T-helper 22 cell (primary cell): ENCODE results near the gene FA2H.
"Not testable (repeated sequence)": the region's sequence is repeated elsewhere in the genome, so short reads cannot be mapped to it uniquely, and the experiment has no call there.

ENCODE experiments used
- DNase-seq: peaks from one replicate; pipeline ENCODE4 v3.0.0-alpha.2; 2020; ENCODE audit warnings: low read depth

The FA2H gene

DNA sequence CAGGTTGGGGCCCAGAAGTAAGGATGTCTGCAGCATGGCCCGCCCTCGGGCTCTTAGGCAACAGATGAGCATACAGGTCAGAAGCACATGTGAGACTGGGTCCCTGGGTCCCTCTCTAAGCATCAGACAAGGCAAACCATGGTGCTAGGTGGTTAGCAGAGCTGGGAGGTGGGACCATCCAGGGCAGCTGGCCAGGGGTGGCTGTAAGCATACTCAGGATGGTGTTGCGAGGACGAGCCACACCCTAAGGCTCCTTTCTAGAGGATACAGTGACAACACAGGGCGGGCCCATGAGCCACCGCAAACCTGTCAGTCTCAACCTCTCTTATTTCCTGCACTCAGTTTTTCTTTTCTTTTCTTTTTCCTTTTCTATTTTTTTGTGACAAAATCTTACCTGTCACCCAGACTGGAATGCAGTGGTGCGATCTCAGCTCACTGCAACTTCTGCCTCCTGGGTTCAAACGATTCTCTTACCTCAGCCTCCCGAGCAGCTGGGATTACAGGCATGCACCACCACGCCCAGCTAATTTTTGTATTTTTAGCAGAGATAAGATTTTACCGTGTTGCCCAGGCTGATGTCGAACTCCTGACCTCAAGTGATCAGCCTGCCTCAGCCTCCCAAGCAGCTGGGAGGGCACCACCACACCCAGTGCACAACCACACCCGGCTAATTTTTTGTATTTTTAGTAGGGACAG is 3.6 kb downstream of the FA2H start:
- no peak for DNase-seq

DNA sequence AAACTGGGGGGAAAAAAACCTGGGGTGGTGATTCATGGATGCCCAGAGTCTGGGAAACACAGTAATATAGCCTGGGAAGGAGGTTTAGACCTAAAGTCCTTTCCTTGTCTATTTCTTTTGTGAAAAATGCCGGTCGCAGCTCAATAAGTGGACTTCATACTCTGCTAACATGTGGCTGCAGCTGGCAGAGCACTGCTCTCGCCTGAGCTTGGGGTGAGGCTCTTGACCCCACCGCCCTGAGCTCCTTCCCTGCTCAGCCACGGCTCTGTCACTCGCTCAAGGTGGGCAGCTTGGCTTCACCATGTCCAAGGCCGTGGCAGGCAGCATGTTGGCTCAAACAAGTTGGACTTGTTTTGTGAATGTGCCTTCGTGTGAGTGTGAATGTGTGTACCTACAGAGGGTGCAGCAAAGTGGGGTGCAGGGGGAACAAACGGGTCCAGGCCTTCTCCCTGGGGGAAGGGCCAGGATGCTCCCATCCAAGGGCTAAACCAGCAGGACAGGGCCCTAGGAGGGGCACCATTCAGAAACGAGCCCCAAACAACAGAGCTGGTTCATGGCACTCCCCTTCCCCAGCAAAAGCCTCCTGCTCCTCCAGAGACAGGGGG is 4.9 kb downstream of the FA2H start:
- no peak for DNase-seq

DNA sequence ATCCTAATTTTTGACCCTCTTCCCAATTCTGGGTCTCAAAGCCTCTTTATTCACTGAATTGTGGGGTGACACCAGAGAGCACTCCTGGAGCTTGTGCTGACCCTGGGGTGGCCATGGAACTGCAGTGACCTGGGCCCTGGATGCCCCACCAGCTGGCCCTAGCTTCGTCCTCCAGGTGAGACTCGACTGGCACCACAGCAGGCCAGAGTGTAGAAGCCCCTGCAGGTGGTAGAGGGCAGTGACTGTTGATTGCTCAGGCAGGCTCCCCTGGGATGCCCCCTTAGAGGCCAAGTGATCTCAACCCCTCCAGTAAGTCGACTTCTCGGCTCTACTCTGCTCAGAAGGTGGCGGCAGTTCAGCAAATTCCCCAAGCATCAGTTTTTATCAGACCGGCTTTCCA is 6.4 kb downstream of the FA2H start:
- DNase-seq = no peak

GRCh38 chr16:74767749-74768148 is 6.9 kb downstream of the FA2H start:
- no peak for DNase-seq

DNA sequence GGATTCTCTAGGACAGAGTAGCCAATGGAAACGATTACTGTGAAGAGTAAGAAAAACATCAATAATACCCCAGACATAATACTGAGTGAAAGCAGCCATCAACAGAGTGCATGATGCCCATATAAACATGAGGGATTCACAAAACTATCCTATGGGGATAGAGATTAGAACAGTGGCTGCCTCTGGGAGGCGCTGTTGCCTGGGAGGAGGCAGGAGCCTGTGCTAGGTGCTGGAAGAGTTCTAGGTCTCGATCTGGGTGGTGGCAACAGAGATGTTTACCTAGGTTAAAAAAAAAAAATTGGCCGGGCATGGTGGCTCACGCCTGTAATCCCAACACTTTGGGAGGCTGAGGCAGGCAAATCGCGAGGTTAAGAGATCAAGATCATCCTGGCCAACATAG is 7.9 kb downstream of the FA2H start:
- no peak for DNase-seq

- not testable (repeated sequence) for DNase-seq
Observed at GRCh38 chr16:74764184-74764583, 10.4 kb downstream of the FA2H start.

DNA sequence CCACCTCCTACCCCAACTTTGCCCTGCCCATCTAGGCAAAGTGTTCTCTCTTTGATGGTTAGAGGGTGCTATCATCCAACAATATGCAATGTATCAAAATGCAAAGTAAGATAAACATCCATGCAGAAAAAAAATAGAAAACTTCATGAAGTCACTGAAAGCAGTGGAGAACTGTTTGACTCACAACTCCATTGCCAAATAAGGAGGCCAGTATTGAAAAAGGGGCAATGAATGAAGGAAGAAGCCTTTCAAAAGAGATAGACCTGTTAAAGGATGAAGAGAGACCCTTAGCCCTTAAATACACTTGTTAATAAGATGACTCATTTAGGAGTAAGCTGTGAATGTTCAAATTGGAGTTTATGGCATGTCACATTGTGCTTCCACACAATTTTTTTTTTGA is 13.0 kb downstream of the FA2H start:
- DNase-seq = no peak

DNA sequence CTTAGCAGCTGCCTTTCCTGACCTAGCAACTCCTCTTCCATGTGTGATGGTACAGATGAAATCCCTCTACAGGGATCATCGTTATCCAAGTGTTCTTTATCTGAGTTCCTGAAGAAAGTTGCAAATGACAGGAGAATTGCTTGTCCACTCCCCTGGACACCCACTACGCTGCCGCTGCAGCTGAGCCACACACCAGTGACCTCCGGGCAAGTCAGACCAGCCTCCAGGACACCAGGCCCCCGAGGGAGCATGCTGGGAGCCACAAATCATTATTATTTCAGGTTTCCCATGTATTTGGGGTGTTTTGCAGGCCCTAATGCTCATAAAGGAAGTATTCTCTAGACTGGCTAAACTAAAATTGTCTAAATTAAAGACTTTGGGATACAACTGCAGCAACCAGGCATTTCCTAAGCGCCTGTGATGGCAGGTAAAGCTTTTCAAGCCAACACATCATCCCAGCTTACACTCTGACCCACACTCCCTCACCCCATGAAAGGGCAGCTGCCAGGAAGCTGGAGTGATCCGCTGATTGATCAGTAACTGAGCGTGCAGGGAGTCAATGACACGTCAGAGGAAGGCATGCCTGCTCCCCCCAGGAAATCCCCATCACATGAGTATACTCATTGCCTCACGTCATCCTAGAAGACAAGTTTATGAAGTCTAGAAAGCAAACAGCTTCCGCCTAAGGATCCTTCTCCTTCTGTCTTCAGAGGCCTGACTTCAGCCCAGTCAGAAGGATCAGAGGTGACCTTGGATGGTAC is 14.4 kb downstream of the FA2H start:
- DNase-seq = no peak

- no peak for DNase-seq
Observed at GRCh38 chr16:74759564-74759963, 15.1 kb downstream of the FA2H start.

DNA sequence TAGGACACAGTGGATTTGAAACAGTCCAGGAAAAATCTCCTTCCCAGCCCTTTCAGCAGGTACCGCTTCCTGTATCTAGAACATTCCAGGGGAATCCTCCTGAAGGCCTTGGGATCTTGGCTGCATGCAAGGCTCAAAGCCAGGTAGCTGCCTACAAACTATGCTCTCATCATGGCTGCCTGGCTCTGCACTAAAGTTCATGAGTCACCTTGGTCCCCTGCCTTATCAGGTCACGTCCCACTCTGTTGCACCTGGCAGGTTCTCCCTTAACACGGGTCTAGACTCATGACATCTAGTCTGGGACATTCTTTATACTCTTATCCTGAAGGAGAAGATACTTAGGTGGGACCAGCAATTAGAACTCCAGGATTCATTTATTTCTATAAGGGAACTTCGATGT is 15.8 kb downstream of the FA2H start:
- no peak for DNase-seq

GRCh38 chr16:74757349-74757748 is 17.3 kb downstream of the FA2H start:
- DNase-seq = no peak

DNA sequence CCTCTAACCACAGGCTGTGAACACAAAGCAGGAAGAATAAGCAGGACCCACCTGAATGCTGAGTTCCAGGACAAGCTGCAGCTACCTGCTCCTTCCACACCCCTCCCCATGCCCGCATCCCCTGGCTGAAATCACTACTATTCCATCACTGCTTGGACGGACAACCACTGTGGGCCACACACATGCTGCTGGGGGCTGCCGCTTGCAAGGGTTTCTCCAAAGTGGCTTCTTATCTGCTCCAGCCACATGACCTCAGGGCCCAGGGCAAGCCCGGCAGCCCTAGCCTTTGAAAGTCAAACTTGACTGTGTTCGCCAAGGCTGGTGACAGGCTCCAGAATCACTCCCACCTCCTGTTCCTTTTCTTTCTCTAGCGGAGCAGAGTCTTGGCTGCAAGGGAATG is 18.4 kb downstream of the FA2H start:
- DNase-seq = no peak

DNA sequence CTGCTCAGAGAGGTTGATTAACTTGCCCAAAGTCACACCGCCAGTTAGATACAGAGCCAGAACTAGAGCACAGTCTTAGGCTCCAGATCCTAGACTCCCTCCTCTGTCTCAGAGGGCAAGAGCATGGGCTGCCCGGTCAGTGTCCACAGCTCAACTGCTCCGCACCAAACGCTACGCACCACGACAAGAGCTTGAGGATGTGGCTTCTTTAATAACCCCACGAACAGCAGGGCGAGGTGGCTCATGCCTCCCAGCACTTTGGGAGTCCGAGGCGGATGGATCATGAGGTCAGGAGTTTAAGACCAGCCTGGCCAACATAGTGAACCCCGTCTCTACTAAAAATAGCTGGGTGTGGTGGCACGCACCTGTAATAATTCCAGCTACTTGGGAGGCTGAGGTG is 21.4 kb downstream of the FA2H start:
- DNase-seq = no peak

DNA sequence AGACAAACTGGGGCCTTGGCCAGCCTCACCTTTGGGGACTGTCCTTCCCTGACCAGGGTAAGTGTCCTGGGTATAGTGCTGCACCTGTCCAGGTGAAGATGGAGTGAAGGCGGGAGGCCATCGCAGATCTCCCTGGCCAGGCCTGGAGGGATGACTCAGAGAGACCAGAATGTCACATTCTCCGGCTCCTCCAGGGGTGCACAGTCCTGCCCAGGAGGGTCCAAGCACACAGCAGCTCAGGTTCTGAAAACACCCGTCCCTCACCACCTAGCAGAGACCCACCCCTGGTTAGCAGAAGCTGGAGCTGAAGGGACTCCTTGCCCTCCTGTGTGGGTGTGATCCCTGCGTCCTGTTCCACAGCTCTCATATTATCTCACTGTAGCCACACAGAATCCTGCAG is 21.9 kb downstream of the FA2H start:
- no peak for DNase-seq

GRCh38 chr16:74752258-74752657 is 22.4 kb downstream of the FA2H start:
- DNase-seq = no peak

- no peak for DNase-seq
Observed at GRCh38 chr16:74751658-74752057, 23.0 kb downstream of the FA2H start.

DNA sequence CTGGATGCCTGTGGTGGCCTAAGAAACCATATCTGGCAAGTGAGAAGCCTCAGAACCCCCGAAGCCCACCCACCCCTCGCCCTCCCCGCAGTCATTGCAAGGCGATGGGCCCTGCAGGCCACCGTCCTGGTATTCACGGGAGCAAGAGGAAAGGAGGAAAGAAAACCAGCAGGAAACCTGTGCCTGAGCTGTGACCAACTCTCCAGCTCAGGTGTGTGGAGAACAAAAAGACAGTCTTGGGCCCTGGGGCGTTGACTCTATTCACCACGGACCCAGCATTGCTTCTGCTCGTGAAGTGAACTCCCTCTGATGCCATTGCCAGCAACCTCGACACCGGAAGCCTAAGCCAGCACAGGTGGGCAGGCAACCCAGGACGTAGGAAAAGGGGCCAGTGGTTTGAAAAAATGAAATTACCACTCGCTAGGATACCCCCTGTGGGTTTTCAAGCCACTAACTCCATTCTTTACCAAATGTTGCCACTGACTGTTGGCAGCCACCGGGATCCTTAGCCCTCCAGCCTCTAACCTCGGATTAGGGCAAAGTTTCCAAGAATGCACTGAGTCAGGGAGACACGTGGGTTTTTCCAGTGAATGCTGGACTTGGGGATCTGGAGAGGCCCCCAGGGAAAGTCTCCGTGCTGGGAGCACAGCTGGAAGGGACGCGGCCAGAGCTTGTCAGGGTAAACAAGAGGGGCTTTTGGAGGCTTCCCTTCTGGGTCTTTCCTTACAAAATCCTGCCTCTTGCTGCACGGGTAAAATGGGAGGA is 25.1 kb downstream of the FA2H start:
- no peak for DNase-seq

DNA sequence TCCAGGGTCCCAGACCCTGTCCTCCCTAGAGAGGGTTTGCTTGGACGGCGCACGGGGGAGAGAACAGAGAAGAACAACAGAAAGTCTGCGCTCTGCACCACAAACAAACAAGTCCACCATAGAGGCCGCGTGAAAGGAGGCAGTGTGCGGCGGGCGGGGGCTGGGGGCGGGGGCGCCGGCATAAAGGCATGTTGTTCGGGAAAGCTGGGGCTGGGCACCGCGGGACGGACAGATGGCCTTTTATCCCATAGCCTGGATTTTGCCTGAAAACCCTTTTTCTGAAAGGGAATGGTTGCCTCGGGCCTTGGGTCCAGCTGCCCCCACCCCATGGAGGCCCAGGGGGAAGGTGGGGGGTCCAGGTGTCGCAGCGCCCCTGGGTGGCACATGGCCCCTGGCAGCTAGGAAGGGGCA is 26.0 kb downstream of the FA2H start:
- no peak for DNase-seq

GRCh38 chr16:74747716-74748615 is 26.7 kb downstream of the FA2H start:
- no peak for DNase-seq

GRCh38 chr16:74745926-74746325 is 28.7 kb downstream of the FA2H start:
- no peak for DNase-seq

DNA sequence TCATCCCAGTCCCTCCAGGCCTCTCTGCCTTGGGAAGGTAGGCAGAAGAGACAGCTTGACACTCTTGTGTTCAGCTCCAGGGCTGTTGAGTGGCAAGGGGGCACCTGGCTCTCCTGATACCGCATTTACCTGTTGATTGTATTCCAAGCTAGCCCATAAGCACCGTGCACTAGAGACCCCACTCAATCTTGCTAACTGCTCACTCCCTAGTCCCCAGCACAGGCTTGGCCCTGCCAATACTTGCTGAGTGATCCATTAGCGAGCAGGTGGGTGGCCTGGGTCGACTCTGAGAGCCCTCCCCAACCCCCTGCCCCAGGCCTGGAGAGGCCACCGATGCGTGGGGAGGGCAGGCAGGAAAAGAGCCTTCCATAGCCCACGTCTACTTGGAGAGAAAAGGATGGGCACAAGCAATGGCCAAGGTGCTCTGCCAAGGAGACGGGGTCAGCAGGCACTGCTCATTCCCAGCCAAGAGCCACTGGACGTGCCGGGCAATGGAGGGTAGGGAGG is 29.5 kb downstream of the FA2H start:
- no peak for DNase-seq
